ENCODE data around the gene MED7.

Gene MED7

GRCh38 chr5:157162919-157163510 lies 20.4 kb upstream of the MED7 start:
- no peak for DNase-seq

DNA sequence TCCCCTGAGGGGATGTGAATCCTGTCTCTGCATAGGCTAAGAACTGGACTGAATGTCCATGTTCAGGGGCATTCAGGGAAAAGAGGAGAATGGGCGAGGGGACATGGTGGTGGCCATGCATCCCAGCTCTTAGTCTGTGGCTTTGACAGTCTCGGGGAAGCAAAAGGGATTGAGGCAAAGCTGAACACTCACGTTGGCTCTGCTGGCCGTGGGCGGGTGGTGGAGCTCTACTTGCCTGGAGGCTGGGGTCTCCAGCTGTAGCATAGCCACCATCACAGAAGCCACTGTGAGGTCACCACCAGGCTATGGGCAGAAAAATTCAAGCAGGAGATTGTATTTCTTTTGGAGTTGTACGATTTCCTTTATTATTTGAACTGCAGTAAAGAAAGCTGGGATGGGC lies 19.3 kb upstream of the MED7 start:
- DNase-seq = no peak

GRCh38 chr5:157160001-157160400 lies 17.3 kb upstream of the MED7 start:
- peak in 4 of 5 experiments; percentile 38 to 87 (median 50) for DNase-seq

DNA sequence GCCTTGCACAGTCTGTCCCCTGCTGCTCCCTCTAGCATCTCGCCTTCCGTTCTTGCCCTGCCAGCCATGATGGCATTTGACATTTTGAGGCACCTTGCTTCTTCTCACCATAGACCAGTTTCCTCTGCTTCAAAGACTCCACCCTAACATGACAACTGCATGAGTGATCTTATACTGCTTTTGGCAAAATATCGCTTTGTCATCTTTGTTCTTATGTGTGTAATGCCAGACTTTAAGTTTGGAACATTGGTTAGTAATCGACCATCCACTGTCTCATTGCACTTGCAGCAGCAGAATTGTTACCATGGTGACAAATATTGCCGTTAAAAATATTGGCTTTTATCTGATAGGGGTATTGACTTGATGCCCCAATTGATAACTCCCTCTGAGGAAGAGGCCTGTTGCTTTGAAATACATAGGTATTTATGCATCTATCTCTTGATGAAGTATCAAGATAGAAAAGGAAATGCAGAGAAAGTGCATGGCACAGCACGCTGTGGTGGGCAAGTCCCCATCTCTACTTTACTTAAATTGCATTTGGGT lies 16.6 kb upstream of the MED7 start:
- peak in 3 of 5 experiments; percentile 54 to 92 (median 58) for DNase-seq

DNA sequence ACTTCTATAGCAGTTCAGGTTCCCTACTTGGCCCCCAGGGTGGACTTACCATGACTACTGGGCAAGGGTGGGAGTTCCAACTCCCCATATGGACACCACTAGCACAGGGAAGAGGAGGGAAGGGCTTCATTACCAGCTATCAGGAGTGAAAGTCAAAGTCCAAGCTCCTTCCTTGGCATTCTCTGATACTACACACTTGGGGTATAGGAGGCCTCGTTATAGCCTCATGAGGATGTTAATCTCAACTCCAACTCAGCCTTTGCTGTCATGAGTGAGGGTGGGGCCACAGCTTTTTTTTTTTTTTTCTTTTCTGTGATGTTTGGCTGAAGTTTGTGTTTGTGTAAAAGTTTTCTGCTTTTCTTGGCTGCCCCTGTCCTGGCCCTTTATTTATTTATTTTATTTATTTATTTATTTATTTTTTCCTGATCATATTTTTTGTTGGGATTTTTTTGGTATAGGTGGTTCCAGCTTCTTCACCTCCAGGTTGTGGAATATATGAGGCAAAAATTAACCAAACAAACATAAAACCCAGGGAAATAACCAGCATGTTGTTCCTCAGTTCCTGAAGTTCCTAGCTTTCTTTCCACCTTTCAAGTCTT lies 14.7 kb upstream of the MED7 start:
- peak in 1 of 5 experiments; percentile 51 for DNase-seq

DNA sequence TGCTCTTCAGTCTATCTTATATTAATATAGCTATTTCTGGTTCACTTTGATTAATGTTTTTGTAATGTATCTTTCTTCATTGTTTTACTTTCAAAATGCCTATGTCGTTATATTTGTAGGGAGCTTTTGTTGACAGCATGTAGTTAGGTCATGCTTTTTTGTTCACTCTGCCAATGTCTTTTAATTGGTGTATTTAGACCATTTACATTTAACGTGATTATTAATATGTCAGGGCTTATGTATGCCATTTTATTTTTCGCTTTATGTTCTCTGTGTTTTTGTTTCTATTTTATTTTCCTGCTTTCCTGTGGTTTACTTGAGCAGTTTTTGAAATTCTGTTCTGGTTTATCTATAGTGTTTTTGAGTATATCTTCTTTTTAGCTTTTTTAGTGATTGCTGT lies 12.6 kb upstream of the MED7 start:
- DNase-seq = peak in 1 of 5 experiments; percentile 50

GRCh38 chr5:157150995-157151394 lies 8.3 kb upstream of the MED7 start:
- no peak for DNase-seq

DNA sequence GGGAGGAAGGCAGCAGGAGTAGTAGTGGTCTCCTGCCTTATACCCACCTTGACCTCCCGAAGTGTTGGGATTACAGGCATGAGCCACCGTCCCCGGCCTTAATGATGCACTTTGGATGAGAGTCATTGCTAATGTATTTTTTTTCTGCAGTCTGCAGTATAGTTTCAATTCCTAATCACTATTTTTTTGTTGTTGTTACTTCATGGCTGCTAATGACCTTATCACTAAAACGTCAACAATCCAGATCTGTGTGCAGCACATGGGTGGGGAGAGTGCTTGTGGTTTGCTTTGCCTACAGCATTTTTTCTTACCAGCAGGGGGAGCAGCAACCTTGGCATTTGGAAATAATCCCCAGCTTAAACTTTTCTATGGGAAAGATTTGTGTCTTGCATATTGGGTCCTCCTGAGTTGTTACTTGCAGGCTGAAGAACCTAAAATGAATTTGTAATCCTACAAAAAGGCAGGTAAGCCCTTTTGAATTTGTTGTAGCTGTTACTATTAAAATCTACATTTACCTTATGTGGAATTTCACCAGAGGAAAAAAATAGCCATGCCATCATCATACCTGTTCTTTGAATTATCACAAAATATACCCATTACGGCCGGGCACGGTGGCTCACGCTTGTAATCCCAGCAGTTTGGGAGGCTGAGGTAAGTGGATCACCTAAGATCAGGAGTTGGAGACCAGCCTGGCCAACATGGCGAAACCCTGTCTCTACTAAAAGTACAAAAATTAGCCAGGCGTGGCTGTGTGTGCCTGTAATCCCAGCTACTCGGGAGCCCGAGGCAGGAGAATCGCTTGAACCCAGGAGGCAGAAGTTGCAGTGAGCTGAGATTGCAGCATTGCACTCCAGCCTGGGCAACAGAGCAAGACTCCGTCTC lies 6.3 kb upstream of the MED7 start:
- peak; percentile 29 to 88 (median 70) for DNase-seq

- peak; percentile 22 to 80 (median 40) for DNase-seq
Measured at GRCh38 chr5:157143127-157143971, 684 bp upstream of the MED7 start.

- no peak for DNase-seq
Measured at GRCh38 chr5:157137691-157138090, 5.0 kb downstream of the MED7 start.

DNA sequence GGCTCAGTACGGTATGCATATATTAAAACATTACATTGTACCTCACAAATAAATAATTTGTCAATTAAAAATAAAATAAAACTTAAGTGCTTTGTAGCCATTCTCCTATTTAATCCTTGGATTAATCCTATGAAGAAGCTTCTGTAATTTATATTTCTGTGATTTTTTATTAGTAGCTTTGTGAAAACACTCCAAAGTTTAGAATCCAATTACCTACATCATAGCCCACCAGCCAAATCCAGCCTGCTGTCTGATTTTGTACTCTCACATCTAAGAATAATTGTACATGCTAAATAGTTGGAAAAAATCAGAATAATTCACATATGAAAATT lies 10.4 kb downstream of the MED7 start:
- DNase-seq = no peak

- no peak for DNase-seq
Measured at GRCh38 chr5:157130925-157131324, 11.7 kb downstream of the MED7 start.

GRCh38 chr5:157121709-157122108 lies 21.0 kb downstream of the MED7 start:
- no peak for DNase-seq

GRCh38 chr5:157120102-157120501 lies 22.6 kb downstream of the MED7 start:
- DNase-seq = no peak

- DNase-seq = peak in 1 of 5 experiments; percentile 36
Measured at GRCh38 chr5:157116483-157116954, 26.1 kb downstream of the MED7 start.

GRCh38 chr5:157115502-157115901 lies 27.2 kb downstream of the MED7 start:
- DNase-seq = no peak

- DNase-seq = no peak
Measured at GRCh38 chr5:157115012-157115411, 27.7 kb downstream of the MED7 start.

- DNase-seq = peak in 1 of 5 experiments; percentile 32
Measured at GRCh38 chr5:157113002-157113401, 29.7 kb downstream of the MED7 start.

- DNase-seq = peak in 2 of 5 experiments; percentile 13 to 71
Measured at GRCh38 chr5:157109744-157110143, 32.9 kb downstream of the MED7 start.

DNA sequence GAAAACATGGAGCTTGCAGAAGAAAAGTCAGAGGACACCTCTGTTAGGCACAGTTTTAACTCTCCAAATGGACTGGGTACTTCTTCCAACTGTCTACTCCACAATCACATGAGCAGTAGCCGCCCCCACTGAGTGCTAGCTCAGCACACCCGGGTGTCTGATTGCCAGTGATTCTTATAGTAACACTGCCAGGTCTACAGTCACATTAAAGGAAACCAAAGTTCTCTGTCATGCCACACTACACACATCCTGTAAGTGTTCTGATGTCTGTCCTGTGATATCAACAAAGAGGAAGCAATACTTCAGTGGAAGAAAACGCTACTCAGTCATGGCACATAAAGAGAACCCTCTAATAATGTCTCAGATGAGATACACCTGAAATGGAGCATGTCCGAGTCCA lies 33.7 kb downstream of the MED7 start, which contains the start of gene HAVCR2:
Gene HAVCR2, minus strand, starts transcription at position 69 of the 400 bp plus-strand sequence. Its CDS starts 61 bp downstream, at position 8.
- peak in 3 of 5 experiments; percentile 6 to 92 (median 40) for DNase-seq

- DNase-seq = no peak
Measured at GRCh38 chr5:157107508-157107907, 35.2 kb downstream of the MED7 start.

Measured in T-helper 2 cell (primary cell).